Mucosa of stomach (tissue), 1 donor: ENCODE data around the gene MAML3.

Source experiments
- H3K27me3 ChIP-seq: one replicate; pipeline ENCODE4 v1.7.0; 2013; ENCODE audit warnings: mild to moderate bottlenecking, low read length; ENCODE audit not compliant: control insufficient read depth, insufficient read depth
- H3K36me3 ChIP-seq: one replicate; pipeline ENCODE4 v1.7.0; 2013; ENCODE audit warnings: low read length; ENCODE audit not compliant: control insufficient read depth, insufficient read depth
- H3K4me1 ChIP-seq: one replicate; pipeline ENCODE4 v1.7.0; 2013; ENCODE audit warnings: mild to moderate bottlenecking, low read length; ENCODE audit not compliant: control insufficient read depth, insufficient read depth
- H3K4me3 ChIP-seq: one replicate; pipeline ENCODE4 v1.7.0; 2013; ENCODE audit warnings: low read length
- H3K9ac ChIP-seq: one replicate; pipeline ENCODE4 v1.7.0; 2013; ENCODE audit warnings: mild to moderate bottlenecking, low read length, moderate library complexity
- H3K9me3 ChIP-seq: one replicate; pipeline ENCODE4 v1.7.0; 2013; ENCODE audit warnings: mild to moderate bottlenecking, low read length, moderate library complexity; ENCODE audit not compliant: control insufficient read depth
- donor health status: Pancreatic carcinoma.

The MAML3 gene

GRCh38 chr4:139816856-139817255 is 337.1 kb downstream of the MAML3 start:
- peaks cover 12% of the 10 kb centered on the region for H3K4me1 ChIP-seq
- H3K9ac ChIP-seq: no peak overlapping the region
- no peaks in the 10 kb centered on the region for H3K9me3 ChIP-seq
- no peak overlapping the region for H3K4me3 ChIP-seq
- no peaks in the 10 kb centered on the region for H3K27me3 ChIP-seq
- H3K36me3 ChIP-seq: no peaks in the 10 kb centered on the region

- H3K27me3 ChIP-seq: no peaks in the 10 kb centered on the region
- H3K9me3 ChIP-seq: no peaks in the 10 kb centered on the region
- no peaks in the 10 kb centered on the region for H3K36me3 ChIP-seq
- no peak overlapping the region for H3K4me3 ChIP-seq
- peaks cover 12% of the 10 kb centered on the region for H3K4me1 ChIP-seq
- H3K9ac ChIP-seq: no peak overlapping the region
Measured at GRCh38 chr4:139815778-139816601, 338.0 kb downstream of the MAML3 start.

- Histone ChIP-seq H3K27me3 (no peaks in the 10 kb centered on the region), H3K9me3 (no peaks in the 10 kb centered on the region), H3K9ac (no peak overlapping the region), H3K4me1 (peaks cover 14% of the 10 kb centered on the region), H3K36me3 (no peaks in the 10 kb centered on the region), H3K4me3 (no peak overlapping the region)
Measured at GRCh38 chr4:139814323-139815015, 339.5 kb downstream of the MAML3 start.

- no peak overlapping the region for H3K4me3 ChIP-seq
- no peaks in the 10 kb centered on the region for H3K36me3 ChIP-seq
- no peaks in the 10 kb centered on the region for H3K27me3 ChIP-seq
- H3K9me3 ChIP-seq: no peaks in the 10 kb centered on the region
- H3K9ac ChIP-seq: no peak overlapping the region
- H3K4me1 ChIP-seq: peaks cover 18% of the 10 kb centered on the region
Measured at GRCh38 chr4:139813881-139814280, 340.1 kb downstream of the MAML3 start.

GRCh38 chr4:139810710-139811109 is 343.3 kb downstream of the MAML3 start:
- Histone ChIP-seq H3K4me1 (peaks cover 23% of the 10 kb centered on the region), H3K9ac (no peak overlapping the region), H3K9me3 (no peaks in the 10 kb centered on the region), H3K4me3 (no peak overlapping the region), H3K27me3 (no peaks in the 10 kb centered on the region), H3K36me3 (no peaks in the 10 kb centered on the region)

- Histone ChIP-seq H3K36me3 (no peaks in the 10 kb centered on the region), H3K4me1 (peaks cover 17% of the 10 kb centered on the region), H3K27me3 (no peaks in the 10 kb centered on the region), H3K4me3 (no peak overlapping the region), H3K9me3 (no peaks in the 10 kb centered on the region), H3K9ac (no peak overlapping the region)
Measured at GRCh38 chr4:139809757-139810140, 344.2 kb downstream of the MAML3 start.

- Histone ChIP-seq H3K9me3 (no peaks in the 10 kb centered on the region), H3K36me3 (no peaks in the 10 kb centered on the region), H3K4me1 (peaks cover 11% of the 10 kb centered on the region), H3K27me3 (no peaks in the 10 kb centered on the region), H3K9ac (no peak overlapping the region), H3K4me3 (no peak overlapping the region)
Measured at GRCh38 chr4:139808808-139809756, 344.9 kb downstream of the MAML3 start.

GRCh38 chr4:139808381-139808807 is 345.6 kb downstream of the MAML3 start:
- Histone ChIP-seq H3K36me3 (no peaks in the 10 kb centered on the region), H3K4me3 (no peak overlapping the region), H3K9me3 (no peaks in the 10 kb centered on the region), H3K27me3 (no peaks in the 10 kb centered on the region), H3K4me1 (peaks cover 11% of the 10 kb centered on the region), H3K9ac (no peak overlapping the region)

- Histone ChIP-seq H3K27me3 (no peaks in the 10 kb centered on the region), H3K4me1 (peaks cover 11% of the 10 kb centered on the region), H3K4me3 (no peak overlapping the region), H3K9ac (no peak overlapping the region), H3K36me3 (no peaks in the 10 kb centered on the region), H3K9me3 (no peaks in the 10 kb centered on the region)
Measured at GRCh38 chr4:139807483-139807882, 346.5 kb downstream of the MAML3 start.

GRCh38 chr4:139806929-139807328 is 347.1 kb downstream of the MAML3 start:
- no peaks in the 10 kb centered on the region for H3K27me3 ChIP-seq
- no peak overlapping the region for H3K9ac ChIP-seq
- H3K9me3 ChIP-seq: no peaks in the 10 kb centered on the region
- peaks cover 11% of the 10 kb centered on the region for H3K4me1 ChIP-seq
- no peaks in the 10 kb centered on the region for H3K36me3 ChIP-seq
- no peak overlapping the region for H3K4me3 ChIP-seq

- H3K36me3 ChIP-seq: no peaks in the 10 kb centered on the region
- H3K4me1 ChIP-seq: peaks cover 4% of the 10 kb centered on the region
- no peaks in the 10 kb centered on the region for H3K27me3 ChIP-seq
- no peak overlapping the region for H3K9ac ChIP-seq
- no peak overlapping the region for H3K4me3 ChIP-seq
- H3K9me3 ChIP-seq: no peaks in the 10 kb centered on the region
Measured at GRCh38 chr4:139802931-139803330, 351.1 kb downstream of the MAML3 start.
